GM18498 (cell line): ENCODE results near the gene STRN3.
"Not testable (repeated sequence)": the region's sequence is repeated elsewhere in the genome, so short reads cannot be mapped to it uniquely, and the experiment has no call there.

Experiments used
- ATAC-seq: cut with Tn5 transposase; IDR thresholded peaks from one replicate; pipeline ENCODE4 v1.9.1; 2021; ENCODE audit warnings: mild to moderate bottlenecking, moderate library complexity; ENCODE audit not compliant: unreplicated experiment

The STRN3 gene

GRCh38 chr14:31004007-31004406 lies 22.2 kb downstream of the STRN3 start:
- not testable (repeated sequence) for ATAC-seq

- ATAC-seq: no peak
These were observed 22.9 kb downstream of the STRN3 start for GRCh38 chr14:31003284-31003683.

GRCh38 chr14:31001339-31001658 lies 24.9 kb downstream of the STRN3 start:
- no peak for ATAC-seq

GRCh38 chr14:31000629-31001338 lies 25.4 kb downstream of the STRN3 start:
- ATAC-seq: no peak

GRCh38 chr14:30999038-30999773 lies 27.0 kb downstream of the STRN3 start:
- no peak for ATAC-seq

GRCh38 chr14:30998100-30998706 lies 28.0 kb downstream of the STRN3 start:
- ATAC-seq: no peak

- no peak for ATAC-seq
These were observed 29.1 kb downstream of the STRN3 start for GRCh38 chr14:30996892-30997659.

GRCh38 chr14:30995689-30996088 lies 30.5 kb downstream of the STRN3 start:
- no peak for ATAC-seq

- ATAC-seq: peak; percentile 61
These were observed 31.2 kb downstream of the STRN3 start for GRCh38 chr14:30994681-30995620.

- ATAC-seq: no peak
These were observed 33.1 kb downstream of the STRN3 start for GRCh38 chr14:30993071-30993470.

- no peak for ATAC-seq
These were observed 34.8 kb downstream of the STRN3 start for GRCh38 chr14:30991408-30991807.

- no peak for ATAC-seq
These were observed 35.4 kb downstream of the STRN3 start for GRCh38 chr14:30990770-30991169.

- ATAC-seq: no peak
These were observed 37.7 kb downstream of the STRN3 start for GRCh38 chr14:30988509-30988908.

GRCh38 chr14:30985796-30986195 lies 40.4 kb downstream of the STRN3 start:
- no peak for ATAC-seq

- no peak for ATAC-seq
These were observed 42.3 kb downstream of the STRN3 start for GRCh38 chr14:30983858-30984257.

GRCh38 chr14:30982533-30982932 lies 43.6 kb downstream of the STRN3 start:
- ATAC-seq: no peak

GRCh38 chr14:30980980-30981379 lies 45.2 kb downstream of the STRN3 start:
- ATAC-seq: no peak

- ATAC-seq: peak; percentile 60
These were observed 46.0 kb downstream of the STRN3 start for GRCh38 chr14:30980106-30980704.

- ATAC-seq: no peak
These were observed 48.4 kb downstream of the STRN3 start for GRCh38 chr14:30977752-30978151.

GRCh38 chr14:30974628-30975027 lies 51.6 kb downstream of the STRN3 start:
- ATAC-seq: no peak
